GM23248 (cell line): ENCODE data around the gene MRO. TPM values are rescaled to one million over a fixed set of nuclear protein-coding genes. Genes with fewer than 3 reads are reported as not detected.

Experiments used
- DNase-seq: peaks from one replicate; pipeline ENCODE4 v3.0.0-alpha.2; 2015
- H2AFZ ChIP-seq: fragments of 200-600 bp; sonication (generic); 2 replicates; pipeline ENCODE4 v1.6.1; 2016; ENCODE audit warnings: antibody characterized with exemption
- H3F3A ChIP-seq: fragments of 200-600 bp; sonication (generic); 2 replicates; pipeline ENCODE4 v1.6.1; 2016; ENCODE audit warnings: mild to moderate bottlenecking, antibody characterized with exemption, mixed run types; ENCODE audit not compliant: insufficient read depth
- H3K27ac ChIP-seq: fragments of 200-600 bp; sonication (generic); 2 replicates; pipeline ENCODE4 v1.5.1; 2016; ENCODE audit warnings: mild to moderate bottlenecking
- H3K27me3 ChIP-seq: fragments of 200-600 bp; sonication (generic); replicated peaks from 2 replicates; pipeline ENCODE4 v1.6.1; 2016; ENCODE audit warnings: mild to moderate bottlenecking; ENCODE audit not compliant: insufficient read depth
- H3K36me3 ChIP-seq: fragments of 200-600 bp; sonication (generic); 2 replicates; pipeline ENCODE4 v1.6.1; 2016; ENCODE audit warnings: low read depth, mild to moderate bottlenecking
- H3K4me1 ChIP-seq: fragments of 200-600 bp; sonication (generic); 2 replicates; pipeline ENCODE4 v1.6.1; 2016; ENCODE audit warnings: mild to moderate bottlenecking; ENCODE audit not compliant: insufficient read depth
- H3K4me2 ChIP-seq: fragments of 200-600 bp; sonication (generic); one replicate; pipeline ENCODE4 v1.6.1; 2016; ENCODE audit warnings: mild to moderate bottlenecking; ENCODE audit not compliant: unreplicated experiment
- H3K4me3 ChIP-seq: fragments of 200-600 bp; sonication (generic); 2 replicates; pipeline ENCODE4 v1.5.1; 2016; ENCODE audit warnings: mild to moderate bottlenecking
- H3K79me2 ChIP-seq: fragments of 200-600 bp; sonication (generic); 2 replicates; pipeline ENCODE4 v1.6.1; 2016; ENCODE audit warnings: mild to moderate bottlenecking; ENCODE audit not compliant: insufficient read depth
- H3K9ac ChIP-seq: fragments of 200-600 bp; sonication (generic); 2 replicates; pipeline ENCODE4 v1.6.1; 2016; ENCODE audit warnings: mild to moderate bottlenecking
- H3K9me2 ChIP-seq: fragments of 200-600 bp; sonication (generic); 2 replicates; pipeline ENCODE4 v1.6.1; 2016; ENCODE audit warnings: mixed run types, mild to moderate bottlenecking, moderate library complexity; ENCODE audit not compliant: insufficient read depth
- H3K9me3 ChIP-seq: fragments of 200-600 bp; sonication (generic); one replicate; pipeline ENCODE4 v1.6.1; 2017; ENCODE audit warnings: low read depth
- H4K20me1 ChIP-seq: fragments of 200-600 bp; sonication (generic); 2 replicates; pipeline ENCODE4 v1.6.0; 2016; ENCODE audit not compliant: insufficient read depth
- EZH2 ChIP-seq: fragments of 200-600 bp; sonication (generic); IDR thresholded peaks from 2 replicates; pipeline ENCODE4 v1.6.1; 2018; ENCODE audit warnings: antibody characterized with exemption, mild to moderate bottlenecking; ENCODE audit not compliant: insufficient read depth, poor library complexity, severe bottlenecking
- EZH2phosphoT487 ChIP-seq: fragments of 200-600 bp; sonication (generic); IDR thresholded peaks from 2 replicates; pipeline ENCODE4 v1.6.1; 2018; ENCODE audit warnings: antibody characterized with exemption, moderate library complexity, mild to moderate bottlenecking, low read depth; ENCODE audit not compliant: insufficient read depth
- WGBS, 2 experiments: methylation state at CpG; one replicate each; pipeline ENCODE4 v1.1.6; 2015 to 2017; ENCODE audit warnings: low lambda C conversion rate in 2 of 2, low coverage in 1 of 2; ENCODE audit errors: missing lambda C conversion rate in 2 of 2; 5-methylcytosine and 5-hydroxymethylcytosine counted together
- in situ Hi-C: fragments of 300-500 bp; cut with MboI; formaldehyde crosslinking; loops from 2 replicates; pipeline ENCODE4 v1.15.0; 2020
- polyA plus RNA-seq: library from polyadenylated mRNA; unstranded; fragments of >200 nt; fragmentation: Nextera tagmentation; extraction: Ambion mirVana; gene quantifications from 2 replicates; pipeline ENCODE4 v1.2.1, GENCODE V29; 2016
- total RNA-seq: library from RNA; depleted of rRNA; stranded (reverse); fragments of >200 nt; shearing (Covaris generic); gene quantifications from 2 replicates; pipeline ENCODE4 v1.2.3, GENCODE V29; 2014

Gene MRO
- total and polyA plus RNA-seq, 2 experiments from 2014 or later: not detected

GRCh38 chr18:50822756-50823155 lies 2.9 kb upstream of the MRO start:
- Histone ChIP-seq H3K4me1 (no peaks in the 10 kb centered on the region), H3K79me2 (no peaks in the 10 kb centered on the region)

GRCh38 chr18:50820901-50821520 lies 1.2 kb upstream of the MRO start:
- DNase-seq: no peak
- Histone ChIP-seq H2AFZ (no peak overlapping the region), H3K9me2 (no peaks in the 10 kb centered on the region), H3K4me3 (no peak overlapping the region), H3K79me2 (no peaks in the 10 kb centered on the region), H3K27ac (no peak overlapping the region), H3K9me3 (no peaks in the 10 kb centered on the region), H3K4me1 (no peaks in the 10 kb centered on the region), H3K36me3 (no peaks in the 10 kb centered on the region), H3K4me2 (no peak overlapping the region), H3K27me3 (no peaks in the 10 kb centered on the region; the same call in 1 of the 2 replicates), H3K9ac (no peak overlapping the region), H3F3A (no peaks in the 10 kb centered on the region), H4K20me1 (no peaks in the 10 kb centered on the region)
- 72 to 73% methylated on average over 5 of the region's 5 CpGs for WGBS, 2 experiments
- TF ChIP-seq EZH2: no peak
- no peak for TF ChIP-seq EZH2phosphoT487
- in situ Hi-C loops: no loop called here

More at GRCh38 chr18:50822756-50823155, 2.9 kb upstream of the MRO start:
- H2AFZ ChIP-seq: no peak overlapping the region
- H3K9ac ChIP-seq: no peak overlapping the region
- H3F3A ChIP-seq: no peaks in the 10 kb centered on the region
- H3K27me3 ChIP-seq: no peaks in the 10 kb centered on the region; the same call in 1 of the 2 replicates
- no peaks in the 10 kb centered on the region for H4K20me1 ChIP-seq
- no peak overlapping the region for H3K4me2 ChIP-seq
- H3K4me3 ChIP-seq: no peak overlapping the region
- TF ChIP-seq EZH2phosphoT487: no peak
- TF ChIP-seq EZH2: no peak
- no peak overlapping the region for H3K27ac ChIP-seq
- WGBS, 2 experiments: 76 to 78% methylated on average over 10 of the region's 10 CpGs
- H3K9me3 ChIP-seq: no peaks in the 10 kb centered on the region
- in situ Hi-C loops: no loop called here
- H3K36me3 ChIP-seq: no peaks in the 10 kb centered on the region
- DNase-seq: no peak
- no peaks in the 10 kb centered on the region for H3K9me2 ChIP-seq

- WGBS, 2 experiments: 26 to 27% methylated on average over 16 of the region's 16 CpGs
- Histone ChIP-seq H4K20me1 (no peaks in the 10 kb centered on the region), H3K4me2 (peak overlapping the region; percentile 90), H3K9me2 (no peaks in the 10 kb centered on the region), H3K79me2 (no peaks in the 10 kb centered on the region), H3K36me3 (no peaks in the 10 kb centered on the region), H2AFZ (peak overlapping the region; percentile 85), H3K27me3 (no peaks in the 10 kb centered on the region; the same call in 1 of the 2 replicates), H3F3A (no peaks in the 10 kb centered on the region), H3K9ac (no peak overlapping the region), H3K4me1 (no peaks in the 10 kb centered on the region), H3K27ac (no peak overlapping the region), H3K4me3 (peak overlapping the region; percentile 71), H3K9me3 (no peaks in the 10 kb centered on the region)
- in situ Hi-C loops: no loop called here
- TF ChIP-seq EZH2: no peak
- TF ChIP-seq EZH2phosphoT487: no peak
- peak; percentile 28 for DNase-seq
Measured at GRCh38 chr18:50819027-50819727, 639 bp downstream of the MRO start.

- Histone ChIP-seq H3F3A (no peaks in the 10 kb centered on the region), H3K4me1 (no peaks in the 10 kb centered on the region), H2AFZ (no peak overlapping the region), H3K36me3 (no peaks in the 10 kb centered on the region), H3K4me3 (no peak overlapping the region), H3K27ac (no peak overlapping the region), H3K9ac (no peak overlapping the region), H3K79me2 (no peaks in the 10 kb centered on the region), H3K4me2 (no peak overlapping the region), H4K20me1 (no peaks in the 10 kb centered on the region), H3K27me3 (no peaks in the 10 kb centered on the region), H3K9me3 (no peaks in the 10 kb centered on the region), H3K9me2 (no peaks in the 10 kb centered on the region)
- 71 to 74% methylated on average over 7 of the region's 7 CpGs for WGBS, 2 experiments
- TF ChIP-seq EZH2: no peak
- no peak for TF ChIP-seq EZH2phosphoT487
- no peak for DNase-seq
- in situ Hi-C loops: no loop called here
Measured at GRCh38 chr18:50816419-50817166, 3.2 kb downstream of the MRO start.
